BJ (cell line): ENCODE data around the gene SPATA22. TPM values are rescaled to one million over a fixed set of nuclear protein-coding genes. Genes with fewer than 3 reads are reported as not detected.
"Not testable (repeated sequence)": the region's sequence is repeated elsewhere in the genome, so short reads cannot be mapped to it uniquely, and the experiment has no call there.

Experiments
- CTCF ChIA-PET: fragments of 350-600 bp; formaldehyde crosslinking; extraction: SDS; loops from one replicate; lab custom pipeline; 2021; ENCODE audit warnings: antibody characterized with exemption, inconsistent platforms; lab: Yijun Ruan, JAX
- POLR2A ChIA-PET: fragments of 300-600 bp; sonication (Branson Sonifier 250); formaldehyde crosslinking; extraction: SDS; loops from one replicate; lab custom pipeline; 2021; ENCODE audit warnings: antibody characterized with exemption; lab: Charles Lee
- DNase-seq: peaks from one replicate; pipeline ENCODE4 v3.0.0-alpha.2; 2011; ENCODE audit warnings: low read depth
- H3K27me3 ChIP-seq: 2 replicates; pipeline ENCODE4 v1.6.0; 2011; ENCODE audit warnings: low read length; ENCODE audit not compliant: control insufficient read depth, insufficient read depth
- H3K36me3 ChIP-seq: 2 replicates; pipeline ENCODE4 v1.5.1; 2011; ENCODE audit warnings: low read length; ENCODE audit not compliant: control insufficient read depth, insufficient read depth
- H3K4me3 ChIP-seq: 2 replicates; pipeline ENCODE4 v1.5.1; 2011; ENCODE audit warnings: low read depth, mild to moderate bottlenecking, control low read depth, low read length
- CTCF ChIP-seq: IDR thresholded peaks from 2 replicates; pipeline ENCODE4 v1.5.1; 2011; ENCODE audit warnings: low read depth, mild to moderate bottlenecking, control low read depth, inconsistent platforms, low read length, moderate library complexity; ENCODE audit not compliant: insufficient read depth
- polyA plus RNA-seq: library from polyadenylated mRNA; depleted of rRNA; stranded (reverse); fragments of >200 nt; gene quantifications from 2 replicates; pipeline ENCODE4 v1.2.3, GENCODE V29; 2011; rRNA removed

SPATA22 gene
- polyA plus RNA-seq, 1 experiment = not detected

- TF ChIP-seq CTCF = no peak
- no peaks in the 10 kb centered on the region for H3K36me3 ChIP-seq
- no peak within 1 kb of the TSS for H3K4me3 ChIP-seq
- no peaks in the 10 kb centered on the region for H3K27me3 ChIP-seq
- no peak for DNase-seq
- ChIA-PET POLR2A (no interaction called here), CTCF (no interaction called here)
Measured at GRCh38 chr17:3411070-3411469, 60.5 kb downstream of the SPATA22 start, which contains the start of gene OR3A3. Gene OR3A3, plus strand, starts transcription at chr17:3411370.

- DNase-seq, H3K36me3 ChIP-seq, H3K27me3 ChIP-seq, H3K4me3 ChIP-seq, POLR2A ChIA-PET, CTCF ChIA-PET: not testable (repeated sequence)
Measured at GRCh38 chr17:3403856-3404255, 67.8 kb downstream of the SPATA22 start.

- POLR2A ChIA-PET = no interaction called here
- CTCF ChIA-PET = no interaction called here
- no peak for DNase-seq
- no peak for TF ChIP-seq CTCF
- Histone ChIP-seq H3K4me3 (no peak overlapping the region), H3K36me3 (no peaks in the 10 kb centered on the region), H3K27me3 (no peaks in the 10 kb centered on the region)
Measured at GRCh38 chr17:3401786-3402185, 69.8 kb downstream of the SPATA22 start.

- POLR2A ChIA-PET = no interaction called here
- DNase-seq = no peak
- Histone ChIP-seq H3K36me3 (no peaks in the 10 kb centered on the region), H3K27me3 (no peaks in the 10 kb centered on the region), H3K4me3 (no peak overlapping the region)
- CTCF ChIA-PET = no interaction called here
- no peak for TF ChIP-seq CTCF
Measured at GRCh38 chr17:3400055-3400454, 71.6 kb downstream of the SPATA22 start.

GRCh38 chr17:3398310-3398709, 73.3 kb downstream of the SPATA22 start, which contains the start of gene OR1E1:
Gene OR1E1, minus strand, starts transcription at chr17:3398410. Its CDS starts 0 bp downstream, at chr17:3398410.
- CTCF ChIA-PET = no interaction called here
- Histone ChIP-seq H3K36me3 (no peaks in the 10 kb centered on the region), H3K27me3 (no peaks in the 10 kb centered on the region), H3K4me3 (no peak within 1 kb of the TSS)
- POLR2A ChIA-PET = no interaction called here
- no peak for DNase-seq
- TF ChIP-seq CTCF = no peak

GRCh38 chr17:3397801-3398200, 73.8 kb downstream of the SPATA22 start:
- CTCF ChIA-PET, DNase-seq, H3K27me3 ChIP-seq, H3K36me3 ChIP-seq, H3K4me3 ChIP-seq, POLR2A ChIA-PET: not testable (repeated sequence)

Other genes starting within 250 kb of the SPATA22 start
- gene OR3A1, start 173.5 kb downstream of the SPATA22 start, polyA plus RNA-seq = not detected in 2 replicates
- gene OR3A2, start 85.5 kb downstream of the SPATA22 start, polyA plus RNA-seq = not detected in 2 replicates
- gene OR1E1, start 73.4 kb downstream of the SPATA22 start, polyA plus RNA-seq = not detected in 2 replicates
- gene OR3A3, start 60.4 kb downstream of the SPATA22 start, polyA plus RNA-seq = not detected in 2 replicates
- gene OR1E2, start 38.0 kb downstream of the SPATA22 start, polyA plus RNA-seq = not detected in 2 replicates
- gene ASPA, start 4.2 kb upstream of the SPATA22 start, polyA plus RNA-seq = 0.15 TPM in 1 of 2 replicates, not detected in the other
- 0.54 and 0.56 TPM in 2 replicates for gene TRPV3, start 86.0 kb upstream of the SPATA22 start, polyA plus RNA-seq
- gene TRPV1, start 137.6 kb upstream of the SPATA22 start, polyA plus RNA-seq = 1.6 and 1.7 TPM in 2 replicates
- 4.5 and 5.6 TPM in 2 replicates for gene SHPK, start 164.4 kb upstream of the SPATA22 start, polyA plus RNA-seq
- 4.9 and 5.0 TPM in 2 replicates for gene CTNS, start 164.9 kb upstream of the SPATA22 start, polyA plus RNA-seq
- 137 and 207 TPM in 2 replicates for gene TAX1BP3, start 196.8 kb upstream of the SPATA22 start, polyA plus RNA-seq
- gene EMC6, start 197.0 kb upstream of the SPATA22 start, polyA plus RNA-seq = 38.6 and 42.2 TPM in 2 replicates
- gene P2RX5, start 224.3 kb upstream of the SPATA22 start, polyA plus RNA-seq = 5.0 and 6.5 TPM in 2 replicates